ENCODE measurements around the gene GPR27.

The GPR27 gene

DNA sequence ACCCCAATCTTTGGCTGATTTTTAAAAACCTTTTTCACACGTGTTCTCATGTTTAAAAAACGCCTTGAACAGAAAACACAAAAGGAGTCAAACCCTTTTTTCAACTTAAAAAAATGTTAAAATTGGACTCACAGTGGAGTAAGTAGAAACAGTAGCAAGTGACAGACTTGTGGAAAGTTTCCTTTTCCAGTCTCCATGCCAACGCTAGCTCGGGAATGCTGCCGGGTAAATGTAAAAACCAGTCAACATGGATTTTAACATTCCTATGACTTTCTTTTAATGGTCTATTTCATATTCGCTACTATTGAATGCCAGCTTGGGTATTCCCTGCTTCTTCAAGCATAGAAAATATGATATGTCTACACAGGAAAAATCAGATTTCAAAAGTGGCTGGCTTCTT lies 32.9 kb downstream of the GPR27 start:
- no peak overlapping the region for H3K27ac ChIP-seq

DNA sequence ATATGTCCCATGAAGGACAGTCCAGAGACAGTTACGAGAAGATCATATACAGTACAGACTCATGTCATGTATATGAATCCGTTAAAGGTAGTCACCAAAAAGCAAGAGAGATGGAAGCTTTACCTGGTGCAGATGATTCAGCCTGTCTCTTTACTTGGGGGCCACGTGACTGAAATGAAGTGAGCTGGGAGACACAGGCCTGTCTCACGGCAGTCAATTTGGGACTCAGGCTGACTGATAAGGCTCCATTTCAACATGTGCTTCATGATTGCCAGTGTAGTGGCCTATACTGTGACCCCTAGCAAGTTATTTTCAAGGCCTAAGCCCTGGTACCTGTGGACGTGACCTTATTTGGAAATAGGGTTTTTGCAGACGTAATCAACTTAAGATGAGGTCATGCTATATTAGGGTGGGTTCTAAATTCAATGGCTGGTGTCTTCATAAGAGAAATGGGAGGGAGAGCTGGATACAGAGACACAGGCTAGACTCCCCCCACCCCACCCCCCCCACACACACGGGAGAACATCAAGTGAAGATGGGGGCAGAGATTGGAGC lies 34.3 kb downstream of the GPR27 start:
- no peak overlapping the region for H3K27ac ChIP-seq
- TF ChIP-seq, protein P1, sequence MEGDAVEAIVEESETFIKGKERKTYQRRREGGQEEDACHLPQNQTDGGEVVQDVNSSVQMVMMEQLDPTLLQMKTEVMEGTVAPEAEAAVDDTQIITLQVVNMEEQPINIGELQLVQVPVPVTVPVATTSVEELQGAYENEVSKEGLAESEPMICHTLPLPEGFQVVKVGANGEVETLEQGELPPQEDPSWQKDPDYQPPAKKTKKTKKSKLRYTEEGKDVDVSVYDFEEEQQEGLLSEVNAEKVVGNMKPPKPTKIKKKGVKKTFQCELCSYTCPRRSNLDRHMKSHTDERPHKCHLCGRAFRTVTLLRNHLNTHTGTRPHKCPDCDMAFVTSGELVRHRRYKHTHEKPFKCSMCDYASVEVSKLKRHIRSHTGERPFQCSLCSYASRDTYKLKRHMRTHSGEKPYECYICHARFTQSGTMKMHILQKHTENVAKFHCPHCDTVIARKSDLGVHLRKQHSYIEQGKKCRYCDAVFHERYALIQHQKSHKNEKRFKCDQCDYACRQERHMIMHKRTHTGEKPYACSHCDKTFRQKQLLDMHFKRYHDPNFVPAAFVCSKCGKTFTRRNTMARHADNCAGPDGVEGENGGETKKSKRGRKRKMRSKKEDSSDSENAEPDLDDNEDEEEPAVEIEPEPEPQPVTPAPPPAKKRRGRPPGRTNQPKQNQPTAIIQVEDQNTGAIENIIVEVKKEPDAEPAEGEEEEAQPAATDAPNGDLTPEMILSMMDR (conservative IDR thresholded peaks at IDR 0.05) = no peak

More for the DNA sequence above, 32.9 kb downstream of the GPR27 start:
- TF ChIP-seq, protein P1 (conservative IDR thresholded peaks at IDR 0.05) = no peak

DNA sequence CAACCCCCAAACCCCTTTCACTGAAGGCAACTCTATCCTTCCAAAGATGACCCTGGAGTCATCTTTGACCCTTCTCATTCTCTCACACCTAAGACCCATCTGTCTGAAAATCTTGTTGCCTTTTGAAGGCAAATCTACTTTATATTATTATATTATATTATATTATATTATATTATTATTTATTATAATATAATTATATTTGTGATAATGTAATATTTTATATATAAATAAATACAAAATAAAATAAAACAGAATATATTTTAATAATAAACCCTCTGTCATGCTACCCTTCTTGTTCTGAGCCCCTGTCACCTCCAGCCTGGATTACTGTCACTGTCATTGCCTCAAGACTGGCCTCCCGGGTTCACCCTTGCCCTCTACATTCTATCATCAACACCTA lies 36.3 kb downstream of the GPR27 start:
- H3K27ac ChIP-seq = no peak overlapping the region
- TF ChIP-seq, protein P1 (conservative IDR thresholded peaks at IDR 0.05) = no peak

DNA sequence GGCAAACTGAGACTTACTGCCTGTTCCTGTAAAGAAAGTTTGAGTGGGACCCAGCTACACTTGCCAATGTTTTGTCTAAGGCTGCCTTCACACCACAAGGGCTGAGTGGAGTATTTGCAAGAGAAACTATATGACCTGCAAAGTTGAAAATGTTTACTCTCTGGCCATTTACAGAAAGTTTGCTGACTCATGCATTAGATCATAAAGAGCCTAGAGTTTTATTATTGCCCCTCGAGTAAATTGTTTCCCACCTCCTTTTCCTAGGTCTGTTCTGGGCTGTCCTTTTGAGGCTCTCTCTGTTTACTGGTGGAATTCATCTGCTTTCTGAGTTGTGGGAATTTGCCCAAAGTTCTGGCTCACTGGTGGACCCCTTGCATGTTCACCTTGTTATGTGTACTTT lies 38.0 kb downstream of the GPR27 start:
- no peak overlapping the region for H3K27ac ChIP-seq
- TF ChIP-seq, protein P1 (conservative IDR thresholded peaks at IDR 0.05) = no peak

DNA sequence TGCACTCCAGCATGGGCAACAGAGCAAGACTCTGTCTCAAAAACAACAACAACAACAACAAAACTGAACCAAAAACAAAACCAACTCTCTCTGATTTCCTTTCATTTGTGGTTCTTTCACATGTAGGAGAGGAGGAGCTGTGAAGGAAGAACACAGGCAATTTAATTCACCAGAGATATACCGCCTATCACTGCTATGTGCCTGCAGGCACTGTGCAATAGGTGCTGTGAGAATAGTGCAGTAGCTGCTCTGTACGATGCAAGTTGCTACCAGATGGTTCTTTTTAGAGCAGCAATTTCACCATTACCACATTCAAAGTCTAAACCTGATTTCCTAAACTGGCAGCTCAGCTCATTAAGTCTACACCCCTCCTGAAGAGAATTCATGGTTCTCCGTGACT lies 42.6 kb downstream of the GPR27 start:
- no peak overlapping the region for H3K27ac ChIP-seq
- TF ChIP-seq, protein P1 (conservative IDR thresholded peaks at IDR 0.05) = no peak

DNA sequence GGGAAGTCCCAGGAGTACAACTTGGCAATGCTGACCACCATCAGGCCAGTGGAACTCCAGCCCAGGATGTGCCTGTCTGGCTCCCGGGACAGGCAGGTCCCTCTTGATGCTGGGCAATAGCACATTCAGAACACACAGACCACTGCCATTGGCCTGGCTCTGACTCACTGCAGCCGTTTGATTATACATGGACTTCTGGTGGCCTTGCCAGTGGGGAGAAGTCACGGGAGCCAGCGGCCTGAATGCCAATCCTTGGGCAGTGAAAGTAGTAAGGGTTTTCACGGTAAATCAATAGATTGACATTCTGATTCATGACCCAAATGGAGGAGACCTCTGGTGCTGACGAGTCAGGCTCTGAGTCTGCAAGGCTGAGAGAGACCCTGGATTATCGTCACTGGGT lies 43.8 kb downstream of the GPR27 start:
- TF ChIP-seq, protein P1 (conservative IDR thresholded peaks at IDR 0.05) = no peak
- H3K27ac ChIP-seq = no peak overlapping the region

DNA sequence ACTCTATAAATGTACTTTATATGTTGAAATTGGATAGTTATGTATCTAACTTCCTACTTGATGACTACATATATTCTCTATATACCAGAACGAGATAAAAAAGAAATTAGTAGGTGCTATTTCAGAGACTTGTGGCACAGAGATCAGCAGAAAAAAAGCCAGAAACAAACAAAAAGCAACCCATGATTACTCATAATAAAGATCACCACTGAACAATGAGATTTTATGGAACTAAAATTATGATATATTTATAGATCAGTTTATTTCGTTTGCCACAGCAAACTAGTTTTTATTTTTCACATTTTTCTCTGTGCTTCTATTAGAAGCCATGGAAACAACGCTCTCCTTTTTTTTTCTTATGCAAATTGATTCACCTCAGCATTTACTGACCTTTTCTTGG lies 46.4 kb downstream of the GPR27 start:
- TF ChIP-seq, protein P1 (conservative IDR thresholded peaks at IDR 0.05) = no peak
- no peak overlapping the region for H3K27ac ChIP-seq
